B cell (primary cell): Measurements from ENCODE around the gene FBN1. TPM values are rescaled to one million over a fixed set of nuclear protein-coding genes. Genes with fewer than 3 reads are reported as not detected.

Experiments used
- ATAC-seq: fragments of 200-7000 bp; cut with Tn5 transposase; one replicate; pipeline ENCODE4 v1.10.0; 2021; ENCODE audit warnings: low read depth, mild to moderate bottlenecking, moderate number of reproducible peaks, moderate library complexity
- CTCF ChIA-PET: fragments of 350-600 bp; sonication (Branson Sonifier 250); formaldehyde crosslinking; loops from one replicate; lab custom pipeline; 2021; ENCODE audit warnings: antibody characterized with exemption, inconsistent platforms; lab: Charles Lee
- POLR2A ChIA-PET: fragments of 350-600 bp; sonication (Branson Sonifier 250); formaldehyde crosslinking; loops from one replicate; lab custom pipeline; 2021; ENCODE audit warnings: antibody characterized with exemption; lab: Charles Lee
- DNase-seq: peaks from one replicate; pipeline ENCODE4 v3.0.0; 2013
- H2AFZ ChIP-seq: 2 replicates; pipeline ENCODE4 v1.6.1; 2012; ENCODE audit warnings: mild to moderate bottlenecking, low read depth, low read length; ENCODE audit not compliant: insufficient read depth, poor library complexity, severe bottlenecking
- H3K27ac ChIP-seq, 2 donors: 1 replicate in 1 of 2; 2 replicates in 1 of 2; pipeline ENCODE4 v1.5.1; 2012 to 2013; ENCODE audit warnings: low read length in 2 of 2, mild to moderate bottlenecking in 2 of 2, moderate library complexity in 1 of 2
- H3K27me3 ChIP-seq, 4 experiments: fragments of 200-600 bp in 1 of 4; sonication (generic) in 1 of 4; replicated peaks in 1 of 4; 1 replicate in 2 of 4; 2 replicates in 2 of 4; pipeline versions ENCODE4 v1.6.1 to v1.7.0; 2013 to 2016; ENCODE audit warnings: low read length in 3 of 4, mild to moderate bottlenecking in 2 of 4, mixed read lengths in 1 of 4, moderate library complexity in 1 of 4; ENCODE audit not compliant: insufficient read depth in 4 of 4, control insufficient read depth in 3 of 4; ENCODE audit errors: control extremely low read depth in 1 of 4
- H3K36me3 ChIP-seq, 2 experiments: replicated peaks in 1 of 2; 1 replicate in 1 of 2; 2 replicates in 1 of 2; pipeline versions ENCODE4 v1.6.1 to v1.7.1; 2013; ENCODE audit warnings: low read length in 1 of 2; ENCODE audit not compliant: insufficient read depth in 2 of 2, control insufficient read depth in 1 of 2; ENCODE audit errors: control extremely low read depth in 1 of 2, extremely low read depth in 1 of 2
- H3K4me1 ChIP-seq, 2 donors: fragments of 200-600 bp in 1 of 2; sonication (generic) in 1 of 2; 1 replicate in 1 of 2; 2 replicates in 1 of 2; pipeline versions ENCODE4 v1.5.1 to v1.6.1; 2013 to 2017; ENCODE audit warnings: low read length in 2 of 2; ENCODE audit not compliant: control insufficient read depth in 2 of 2, insufficient read depth in 2 of 2
- H3K4me2 ChIP-seq: replicated peaks from 2 replicates; pipeline ENCODE3; 2012; ENCODE audit warnings: mild to moderate bottlenecking, low read depth, low read length; ENCODE audit not compliant: poor library complexity, severe bottlenecking
- H3K4me3 ChIP-seq, 5 experiments: fragments of 200-600 bp in 1 of 5; sonication (generic) in 1 of 5; 1 replicate in 3 of 5; 2 replicates in 2 of 5; pipeline versions ENCODE4 v1.5.1 to v1.7.0; 2011 to 2016; ENCODE audit warnings: low read length in 4 of 5, mild to moderate bottlenecking in 4 of 5, low read depth in 2 of 5, control low read depth in 1 of 5, moderate library complexity in 1 of 5; ENCODE audit not compliant: insufficient read depth in 1 of 5; ENCODE audit errors: control extremely low read depth in 1 of 5, extremely low read depth in 1 of 5
- H3K79me2 ChIP-seq: fragments of 200-600 bp; sonication (generic); one replicate; pipeline ENCODE4 v1.6.0; 2016; ENCODE audit warnings: low read length; ENCODE audit not compliant: control insufficient read depth, insufficient read depth
- H3K9ac ChIP-seq: fragments of 200-600 bp; sonication (generic); 2 replicates; pipeline ENCODE4 v1.6.1; 2017; ENCODE audit warnings: mild to moderate bottlenecking, low read length, moderate library complexity
- H3K9me3 ChIP-seq, 3 donors: one replicate each; pipeline versions ENCODE4 v1.6.1 to v1.7.1; 2013; ENCODE audit warnings: low read length in 2 of 3; ENCODE audit not compliant: control insufficient read depth in 2 of 3, insufficient read depth in 1 of 3; ENCODE audit errors: control extremely low read depth in 1 of 3
- H4K20me1 ChIP-seq: 2 replicates; pipeline ENCODE4 v1.6.0; 2012; ENCODE audit warnings: mild to moderate bottlenecking, low read length; ENCODE audit not compliant: insufficient read depth, control insufficient read depth, poor library complexity, severe bottlenecking
- H3K27ac Mint-ChIP-seq: one replicate; pipeline ENCODE4 v1.8.0; 2021; ENCODE audit warnings: mixed read lengths
- H3K27me3 Mint-ChIP-seq: one replicate; pipeline ENCODE4 v1.8.0; 2021; ENCODE audit warnings: mixed read lengths
- H3K4me1 Mint-ChIP-seq: one replicate; pipeline ENCODE4 v1.8.0; 2021; ENCODE audit warnings: mixed read lengths
- H3K4me3 Mint-ChIP-seq: one replicate; pipeline ENCODE4 v1.8.0; 2021; ENCODE audit warnings: mixed read lengths
- H3K9me3 Mint-ChIP-seq: one replicate; pipeline ENCODE4 v1.8.0; 2022; ENCODE audit warnings: mixed read lengths; ENCODE audit not compliant: insufficient read depth
- CTCF ChIP-seq: fragments of 200-600 bp; IDR thresholded peaks from one replicate; pipeline ENCODE4 v1.8.0; 2022; ENCODE audit warnings: antibody characterized with exemption, mild to moderate bottlenecking
- EZH2 ChIP-seq: IDR thresholded peaks from 2 replicates; pipeline ENCODE4 v1.6.1; 2012; ENCODE audit warnings: borderline replicate concordance, low read depth, mild to moderate bottlenecking, moderate library complexity, low read length; ENCODE audit not compliant: insufficient read depth, poor library complexity, severe bottlenecking
- WGBS: methylation state at CpG from one replicate; pipeline ENCODE4 v1.1.5; 2013; ENCODE audit warnings: missing lambda C conversion rate; ENCODE audit not compliant: insufficient coverage; 5-methylcytosine and 5-hydroxymethylcytosine counted together
- intact Hi-C: fragments of 100-400 bp; cut with micrococcal nuclease; formaldehyde crosslinking; loops from one replicate; pipeline ENCODE4 v1.10.0; 2022
- polyA plus RNA-seq: library from polyadenylated mRNA; depleted of rRNA; stranded (reverse); fragments of >200 nt; gene quantifications from 2 replicates; pipeline ENCODE4 v1.2.3, GENCODE V29; 2012
- total RNA-seq, 2 donors: library from RNA; stranded (reverse); fragments of 120-200 nt in 1 of 2; gene quantifications; 1 replicate in 1 of 2; 2 replicates in 1 of 2; pipeline versions ENCODE4 v1.2.3 to v1.2.4, GENCODE V29; 2013 to 2022

FBN1 gene
- total and polyA plus RNA-seq, 2 donors (not counting 1 experiment from before 2014, with no cell fraction given): 0.15 to 0.25 TPM

GRCh38 chr15:48408327-48408726 is 237.2 kb downstream of the FBN1 start:
- no peaks in the 10 kb centered on the region for H3K9me3 ChIP-seq
- intact Hi-C loops: no loop called here
- no peak overlapping the region for H3K27ac ChIP-seq
- no peak overlapping the region for H3K9ac ChIP-seq
- ATAC-seq (no peak), DNase-seq (no peak)
- H3K4me2 ChIP-seq: no peak overlapping the region
- Mint-ChIP-seq H3K4me3 (no peak overlapping the region), H3K4me1 (no peaks in the 10 kb centered on the region), H3K27me3 (peaks cover 3% of the 10 kb centered on the region), H3K9me3 (no peaks in the 10 kb centered on the region), H3K27ac (no peak overlapping the region)
- no peaks in the 10 kb centered on the region for H4K20me1 ChIP-seq
- no peaks in the 10 kb centered on the region for H3K27me3 ChIP-seq
- TF ChIP-seq CTCF (no peak), EZH2 (no peak)
- no peaks in the 10 kb centered on the region for H3K4me1 ChIP-seq
- ChIA-PET CTCF (no interaction called here), POLR2A (no interaction called here)
- no peaks in the 10 kb centered on the region for H3K36me3 ChIP-seq
- H3K79me2 ChIP-seq: no peaks in the 10 kb centered on the region
- no peak overlapping the region for H3K4me3 ChIP-seq
- no peak overlapping the region for H2AFZ ChIP-seq

- Histone ChIP-seq H3K9me3 (no peaks in the 10 kb centered on the region), H3K27me3 (no peaks in the 10 kb centered on the region), H4K20me1 (no peaks in the 10 kb centered on the region), H3K4me2 (no peak overlapping the region), H3K79me2 (no peaks in the 10 kb centered on the region), H3K36me3 (no peaks in the 10 kb centered on the region), H2AFZ (no peak overlapping the region), H3K27ac (no peak overlapping the region), H3K4me3 (no peak overlapping the region), H3K4me1 (no peaks in the 10 kb centered on the region), H3K9ac (no peak overlapping the region)
- ChIA-PET CTCF (no interaction called here), POLR2A (no interaction called here)
- intact Hi-C loops: no loop called here
- no peak overlapping the region for H3K27ac Mint-ChIP-seq
- peaks cover 3% of the 10 kb centered on the region for H3K27me3 Mint-ChIP-seq
- H3K4me1 Mint-ChIP-seq: no peaks in the 10 kb centered on the region
- H3K4me3 Mint-ChIP-seq: no peak overlapping the region
- DNase-seq (no peak), ATAC-seq (no peak)
- no CpG with 5 or more reads among the region's 1 CpG for WGBS
- no peak for TF ChIP-seq CTCF
- no peak for TF ChIP-seq EZH2
- no peaks in the 10 kb centered on the region for H3K9me3 Mint-ChIP-seq
Observed at GRCh38 chr15:48407646-48408045, 237.9 kb downstream of the FBN1 start.
